GM12891 (cell line): ENCODE data around the gene NDUFA8.

Source experiments
- PAX5 ChIP-seq: IDR thresholded peaks from 2 replicates; pipeline ENCODE4 v1.6.1; 2011; ENCODE audit warnings: low read length, moderate library complexity, mild to moderate bottlenecking; ENCODE audit not compliant: insufficient read depth, severe bottlenecking
- POLR2A ChIP-seq: IDR thresholded peaks from 2 replicates; pipeline ENCODE4 v1.6.1; 2011; ENCODE audit warnings: low read depth, low read length, control low read depth
- POLR2AphosphoS5 ChIP-seq: IDR thresholded peaks from 2 replicates; pipeline ENCODE4 v1.6.1; 2011; ENCODE audit warnings: low read depth, low read length, control low read depth
- SPI1 ChIP-seq: IDR thresholded peaks from 2 replicates; pipeline ENCODE4 v1.6.1; 2011; ENCODE audit warnings: low read depth, low read length, control low read depth
- TAF1 ChIP-seq: IDR thresholded peaks from 2 replicates; pipeline ENCODE4 v1.6.1; 2011; ENCODE audit warnings: low read depth, low read length, control low read depth

DNA sequence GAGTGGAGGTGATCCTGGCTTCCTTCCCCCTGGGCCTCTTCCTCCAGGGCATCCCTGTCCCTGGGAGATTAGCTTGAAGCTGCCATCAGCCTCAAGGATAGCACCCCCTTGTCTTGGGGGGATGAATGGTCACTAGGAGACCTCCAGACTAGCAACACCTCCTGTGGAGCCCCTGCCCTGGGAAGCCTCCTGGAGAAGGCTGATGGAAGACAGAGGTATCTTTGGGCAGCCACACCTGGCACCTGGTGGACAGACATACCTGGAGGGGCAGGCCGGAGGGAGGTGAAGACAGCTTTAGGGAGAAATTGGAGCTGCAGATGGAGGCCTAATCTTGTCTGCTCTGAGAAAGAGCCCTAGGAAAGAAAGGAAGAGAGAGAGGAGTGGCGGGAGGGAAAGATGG lies 57.4 kb downstream of the NDUFA8 start:
- TF ChIP-seq POLR2A (no peak), POLR2AphosphoS5 (no peak), TAF1 (no peak), SPI1 (no peak), PAX5 (no peak)
